Measurements from ENCODE around the gene MNAT1.
"Not testable (repeated sequence)": the region's sequence is repeated elsewhere in the genome, so short reads cannot be mapped to it uniquely, and the experiment has no call there.

The MNAT1 gene

GRCh38 chr14:60722107-60722356, 12.5 kb upstream of the MNAT1 start:
- ChIA-PET CTCF (interaction anchor here (1.4 to 3.3 kb wide), 3 partner anchors 11 to 66 kb away, joined by 3 to 15 read pairs (median 4); partner anchors contain the start of gene MNAT1), POLR2A (no interaction called here)
- no peak for TF ChIP-seq CTCF (IDR thresholded peaks at IDR 0.05; ENCODE audit: control extremely low read depth, extremely low read depth, low read depth, missing control alignments)
- DNase-seq (ENCODE audit: extremely low spot score): no peak

- DNase-seq (ENCODE audit: extremely low spot score): peak; percentile 50
- TF ChIP-seq CTCF (IDR thresholded peaks at IDR 0.05; ENCODE audit: control extremely low read depth, extremely low read depth, low read depth, missing control alignments): no peak
- ChIA-PET CTCF (interaction anchor here (1.4 to 3.3 kb wide), 3 partner anchors 11 to 66 kb away, joined by 3 to 15 read pairs (median 4); partner anchors contain the start of gene MNAT1), POLR2A (interaction anchor here (0.6 kb wide), 1 partner anchor 9 kb away, joined by 5 read pairs; no protein-coding TSS in a partner anchor)
Measured at GRCh38 chr14:60722357-60723115, 12.0 kb upstream of the MNAT1 start.

GRCh38 chr14:60723116-60723906, 11.2 kb upstream of the MNAT1 start:
- ChIA-PET CTCF (interaction anchor here (1.0 to 3.3 kb wide), 4 partner anchors 10 to 67 kb away, joined by 3 to 15 read pairs (median 4); partner anchors contain the start of gene MNAT1), POLR2A (no interaction called here)
- peak; percentile 51 for DNase-seq (ENCODE audit: extremely low spot score)
- TF ChIP-seq CTCF (IDR thresholded peaks at IDR 0.05; ENCODE audit: control extremely low read depth, extremely low read depth, low read depth, missing control alignments): no peak

- TF ChIP-seq CTCF (IDR thresholded peaks at IDR 0.05; ENCODE audit: control extremely low read depth, extremely low read depth, low read depth, missing control alignments): no peak
Measured at GRCh38 chr14:60723907-60724618, 10.5 kb upstream of the MNAT1 start, which contains the start of gene SIX4. TSS of gene SIX4 (minus strand) at chr14:60724351. CDS start at chr14:60724074, 277 bp downstream.

GRCh38 chr14:60731291-60731690, 3.3 kb upstream of the MNAT1 start:
- POLR2A ChIA-PET; DNase-seq (ENCODE audit: extremely low spot score); CTCF ChIA-PET: not testable (repeated sequence)

More at GRCh38 chr14:60723907-60724618, 10.5 kb upstream of the MNAT1 start, which contains the start of gene SIX4:
- ChIA-PET CTCF (interaction anchor here (1.0 to 3.3 kb wide), 3 partner anchors 9 to 68 kb away, joined by 3 to 15 read pairs (median 4); partner anchors contain the start of gene MNAT1), POLR2A (no interaction called here)
- DNase-seq (ENCODE audit: extremely low spot score): peak; percentile 60

- TF ChIP-seq CTCF (IDR thresholded peaks at IDR 0.05; ENCODE audit: control extremely low read depth, extremely low read depth, low read depth, missing control alignments): no peak
- CTCF ChIA-PET: interaction anchor here (1.0 to 2.7 kb wide), 7 partner anchors 9 to 293 kb away, joined by 3 to 15 read pairs (median 3); partner anchors contain the start of gene SIX4
- POLR2A ChIA-PET: no interaction called here
- no peak for DNase-seq (ENCODE audit: extremely low spot score)
Measured at GRCh38 chr14:60732840-60733483, 1.6 kb upstream of the MNAT1 start.

Data from GM10248 (cell line).